SK-N-MC (cell line): ENCODE measurements around the gene CACNA1E.

ENCODE experiments used
- FOXP2 ChIP-seq: optimal IDR thresholded peaks from 2 replicates; pipeline ENCODE3; 2011; ENCODE audit warnings: mild to moderate bottlenecking, moderate library complexity; ENCODE audit not compliant: insufficient read depth; ENCODE audit errors: extremely low read length, control extremely low read depth
- POLR2AphosphoS5 ChIP-seq: IDR thresholded peaks from 2 replicates; pipeline ENCODE4 v1.6.1; 2012; ENCODE audit warnings: mild to moderate bottlenecking, low read depth, low read length, borderline replicate concordance

GRCh38 chr1:181674617-181675016 lies 191.3 kb downstream of the CACNA1E start:
- TF ChIP-seq FOXP2 (no peak), POLR2AphosphoS5 (no peak)
